Myometrial cell (primary cell): ENCODE data around the gene MPI. TPM values are rescaled to one million over a fixed set of nuclear protein-coding genes. Genes with fewer than 3 reads are reported as not detected.

Source experiments
- total RNA-seq: library from RNA; depleted of rRNA; stranded (reverse); fragments of >200 nt; gene quantifications from 2 replicates; pipeline ENCODE4 v1.2.3, GENCODE V29; 2015

Gene MPI, protein sequence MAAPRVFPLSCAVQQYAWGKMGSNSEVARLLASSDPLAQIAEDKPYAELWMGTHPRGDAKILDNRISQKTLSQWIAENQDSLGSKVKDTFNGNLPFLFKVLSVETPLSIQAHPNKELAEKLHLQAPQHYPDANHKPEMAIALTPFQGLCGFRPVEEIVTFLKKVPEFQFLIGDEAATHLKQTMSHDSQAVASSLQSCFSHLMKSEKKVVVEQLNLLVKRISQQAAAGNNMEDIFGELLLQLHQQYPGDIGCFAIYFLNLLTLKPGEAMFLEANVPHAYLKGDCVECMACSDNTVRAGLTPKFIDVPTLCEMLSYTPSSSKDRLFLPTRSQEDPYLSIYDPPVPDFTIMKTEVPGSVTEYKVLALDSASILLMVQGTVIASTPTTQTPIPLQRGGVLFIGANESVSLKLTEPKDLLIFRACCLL
- 46.6 and 74.1 TPM in 2 replicates for total RNA-seq

DNA sequence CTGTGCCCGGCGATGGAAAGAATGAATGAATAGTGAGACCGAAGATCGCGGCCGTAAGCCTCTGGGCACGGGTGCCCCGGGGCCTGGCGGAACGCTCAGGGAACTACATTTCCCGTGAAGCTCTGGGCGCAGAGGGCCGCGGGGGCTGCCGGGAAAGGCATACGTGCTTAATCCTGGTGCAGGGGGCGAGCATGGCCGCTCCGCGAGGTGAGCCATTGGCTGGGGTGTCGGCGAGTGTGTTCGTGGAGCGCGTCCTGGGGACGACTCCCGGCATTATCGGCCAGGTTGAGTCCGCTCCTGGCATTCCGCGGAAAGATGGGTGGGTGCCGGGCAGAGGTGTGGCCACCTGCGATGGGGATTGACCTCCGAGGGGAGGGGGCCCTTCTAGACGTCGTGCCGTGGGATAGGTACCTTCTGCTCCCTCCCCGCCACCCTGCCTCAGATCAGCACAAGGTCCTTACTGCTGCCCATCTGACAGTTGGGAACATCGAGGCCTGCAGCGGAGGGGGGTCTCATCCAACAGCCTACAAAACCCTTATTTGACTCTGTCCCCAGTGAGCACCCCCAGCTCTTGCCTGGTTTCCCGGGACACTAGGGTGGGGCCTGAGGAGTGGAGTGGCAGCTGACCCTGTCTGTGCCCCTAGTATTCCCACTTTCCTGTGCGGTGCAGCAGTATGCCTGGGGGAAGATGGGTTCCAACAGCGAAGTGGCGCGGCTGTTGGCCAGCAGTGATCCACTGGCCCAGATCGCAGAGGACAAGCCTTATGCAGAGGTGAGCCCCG is at the start of gene MPI:
Gene MPI, plus strand, starts transcription at position 160 of the 782 bp plus-strand sequence. Its CDS starts 32 bp downstream, at position 192.

DNA sequence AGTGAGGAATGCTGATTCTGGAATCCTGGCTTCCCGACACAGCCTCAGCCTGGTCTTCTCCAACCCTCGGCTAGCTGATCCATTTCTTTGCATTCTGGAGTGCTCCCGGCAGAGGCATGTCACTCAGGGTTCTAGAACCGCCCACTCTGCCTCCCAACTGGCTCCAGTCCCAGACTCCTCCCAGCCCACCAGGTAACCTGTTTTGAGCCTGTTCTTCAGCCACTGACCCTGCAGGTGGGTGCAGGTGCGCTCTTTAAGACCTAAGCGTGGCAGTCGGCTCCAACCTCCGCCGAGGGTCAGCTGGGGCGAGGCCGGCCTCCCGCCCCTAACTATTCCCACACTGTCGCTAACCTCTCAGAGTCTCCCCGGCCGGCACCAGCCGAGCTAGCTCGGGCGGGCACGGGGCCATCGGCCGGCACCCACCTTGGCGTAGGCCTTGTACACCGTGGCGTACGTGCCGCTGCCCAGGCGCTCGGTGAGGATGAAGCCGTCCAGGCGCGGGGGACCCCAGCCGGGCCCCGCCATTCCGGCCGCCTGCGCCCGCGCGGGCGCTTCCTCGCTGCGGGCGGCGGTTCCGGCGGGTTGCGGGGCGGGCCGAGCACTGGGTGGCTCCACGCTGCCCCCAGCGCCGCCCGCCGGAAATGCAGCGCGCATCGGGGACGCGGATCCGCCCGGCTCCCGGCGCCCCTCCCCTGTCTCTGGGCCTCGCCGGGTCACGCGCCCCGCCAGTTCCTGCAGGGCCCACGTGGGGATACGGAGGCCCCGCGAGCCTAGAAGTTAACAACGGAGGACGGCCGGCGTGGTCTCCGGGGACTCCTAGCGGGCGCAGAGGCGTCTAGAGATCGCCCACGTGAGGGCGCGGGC is 47.0 kb upstream of the MPI start, which contains the start of gene ULK3:
Gene ULK3, minus strand, starts transcription at position 576 of the 864 bp plus-strand sequence. Its CDS starts 51 bp downstream, at position 525.

DNA sequence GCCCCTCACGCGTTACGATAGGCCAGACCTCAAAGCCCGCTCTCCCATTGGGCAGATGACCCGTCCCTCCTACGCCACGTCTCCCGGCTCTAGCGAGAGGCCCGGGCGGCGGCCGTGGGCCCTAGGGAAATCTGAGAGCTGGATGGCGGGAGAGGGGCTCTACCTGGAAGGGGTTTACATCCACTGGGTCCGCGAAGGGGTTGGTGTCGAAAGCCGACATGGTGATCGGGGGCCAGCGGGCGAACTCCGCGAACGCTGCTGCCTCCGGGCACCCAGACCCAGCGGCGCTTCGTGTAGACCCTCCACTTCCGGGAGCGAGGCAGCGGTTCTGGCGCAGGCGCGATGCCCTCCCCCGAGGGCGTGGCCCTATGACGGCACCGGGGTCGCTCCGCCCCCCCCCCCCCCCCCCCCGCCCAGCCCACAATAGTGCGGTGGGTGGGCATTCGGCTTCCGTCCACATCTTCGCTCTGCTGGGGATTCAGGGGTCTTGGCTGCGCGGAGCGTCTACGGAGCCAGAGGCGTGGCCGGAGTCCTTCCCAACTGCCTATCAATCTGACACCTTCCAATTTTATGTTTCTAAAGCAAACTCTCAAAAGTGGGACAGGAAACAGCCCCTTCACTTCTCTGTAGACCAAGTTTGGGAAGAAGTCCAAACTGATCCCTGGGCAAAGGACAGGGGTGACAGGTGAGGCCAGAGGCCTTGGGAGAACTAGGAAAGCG is 16.6 kb upstream of the MPI start, which contains the start of gene SCAMP2:
Gene SCAMP2, minus strand, starts transcription at position 330 of the 720 bp plus-strand sequence. Its CDS starts 110 bp downstream, at position 220.

DNA sequence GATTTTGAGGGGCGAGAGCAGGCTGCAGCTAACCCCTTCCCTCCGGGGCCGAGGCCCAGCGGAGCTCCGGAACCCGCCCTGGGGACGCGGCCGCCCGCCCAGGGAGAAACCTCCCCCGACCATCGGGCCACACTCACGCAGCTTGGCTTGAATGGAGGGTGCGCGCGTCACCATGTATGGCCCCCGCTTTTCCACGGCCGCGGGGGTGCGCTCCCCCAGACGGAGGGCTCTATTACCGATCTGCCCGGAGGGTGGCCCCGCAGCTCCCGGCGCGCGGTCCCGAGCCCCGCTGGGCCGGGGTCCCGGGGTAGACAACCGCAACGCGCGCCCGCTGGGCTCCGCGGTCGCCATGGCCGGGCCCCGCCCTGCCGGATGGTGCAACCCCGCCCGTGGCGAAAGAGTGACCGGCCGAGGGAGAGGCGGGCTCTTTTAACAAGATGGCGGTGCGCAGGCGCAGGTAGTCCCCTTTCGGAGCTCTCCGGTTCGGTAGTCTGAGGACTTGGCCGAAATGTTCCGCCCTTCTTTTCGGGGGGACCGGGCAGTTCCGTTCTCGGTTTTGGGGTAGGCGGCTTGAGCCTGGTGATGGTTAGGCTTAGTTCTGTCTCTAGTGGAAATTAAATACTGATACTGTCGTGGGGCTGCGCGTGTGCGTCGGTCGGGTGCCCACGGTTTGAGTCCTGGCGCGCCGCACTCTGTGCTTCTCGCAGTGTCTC is 16.8 kb downstream of the MPI start, which contains the start of gene FAM219B:
Gene FAM219B, minus strand, starts transcription at position 402 of the 713 bp plus-strand sequence. Its CDS starts 51 bp downstream, at position 351.

DNA sequence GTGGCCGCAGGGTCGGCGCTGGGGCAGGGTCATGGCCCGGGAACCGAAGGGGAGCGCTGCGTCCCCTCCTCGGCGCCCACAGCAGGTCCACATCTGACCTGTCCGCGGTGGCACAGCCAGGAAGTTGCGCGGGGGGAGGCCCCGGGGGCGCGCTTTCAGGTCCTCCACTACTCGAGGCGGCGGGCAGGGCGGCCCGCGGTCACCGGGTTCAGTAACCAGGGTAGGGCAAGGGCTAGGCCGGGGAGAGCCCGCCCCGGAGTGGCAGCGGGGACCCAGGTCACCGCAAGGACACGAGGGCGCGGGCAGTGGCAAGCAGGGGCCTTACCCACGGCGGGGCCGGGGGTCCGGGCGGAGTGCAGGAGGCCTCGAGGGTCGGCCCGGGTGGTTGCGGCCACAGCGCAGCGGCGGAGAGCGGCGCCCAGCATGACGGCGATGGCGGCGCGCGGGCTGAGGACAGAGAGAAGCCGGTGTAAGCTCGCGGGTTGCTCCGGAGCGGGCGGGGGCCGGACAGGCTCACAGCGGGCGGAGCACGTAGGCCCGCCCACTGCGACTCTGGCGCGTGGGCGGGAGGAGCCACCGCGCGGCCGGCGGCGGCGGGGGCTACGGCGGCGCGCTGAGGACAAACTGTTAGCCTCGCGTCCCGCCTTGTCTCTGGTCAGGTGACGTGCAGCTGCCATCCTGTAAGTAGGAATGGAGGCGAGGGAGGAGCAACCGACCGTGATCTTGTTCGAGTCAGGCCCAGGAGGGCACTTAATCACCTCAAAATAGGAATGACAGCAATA is 47.9 kb downstream of the MPI start, which contains the start of gene COX5A:
Gene COX5A, minus strand, starts transcription at position 484 of the 782 bp plus-strand sequence. Its CDS starts 59 bp downstream, at position 425.

Other genes starting within 250 kb of the MPI start
- 10.8 and 15.3 TPM in 2 replicates for gene EDC3, start 194.0 kb upstream of the MPI start, total RNA-seq
- not detected in 2 replicates for gene CYP1A1, start 164.5 kb upstream of the MPI start, total RNA-seq
- gene CYP1A2, start 141.2 kb upstream of the MPI start, total RNA-seq, result not detected in 2 replicates
- 22.2 and 26.6 TPM in 2 replicates for gene CSK, start 108.0 kb upstream of the MPI start, total RNA-seq
- not detected in 2 replicates for gene LMAN1L, start 77.2 kb upstream of the MPI start, total RNA-seq
- not detected in 2 replicates for gene CPLX3, start 63.4 kb upstream of the MPI start, total RNA-seq
- gene ULK3, start 46.9 kb upstream of the MPI start, total RNA-seq, result 18.8 and 35.2 TPM in 2 replicates
- 60.4 and 87.6 TPM in 2 replicates for gene SCAMP2, start 16.7 kb upstream of the MPI start, total RNA-seq
- gene FAM219B, start 16.8 kb downstream of the MPI start, total RNA-seq, result 22.2 and 48.7 TPM in 2 replicates
- gene COX5A, start 48.0 kb downstream of the MPI start, total RNA-seq, result 139 and 151 TPM in 2 replicates
- 0.53 and 1.2 TPM in 2 replicates for gene RPP25, start 66.7 kb downstream of the MPI start, total RNA-seq
- gene SCAMP5, start 105.5 kb downstream of the MPI start, total RNA-seq, result 2.0 and 5.5 TPM in 2 replicates
- gene PPCDC, start 133.5 kb downstream of the MPI start, total RNA-seq, result 15.9 and 23.7 TPM in 2 replicates